MM.1S (cell line): ENCODE results near the gene CHSY1.

Experiments
- DNase-seq: peaks from one replicate; pipeline ENCODE4 v3.0.0-alpha.2; 2015
- H2AFZ ChIP-seq: fragments of 300-600 bp; sonication (generic); 2 replicates; pipeline ENCODE4 v1.6.0; 2016; ENCODE audit warnings: antibody characterized with exemption, low read length
- H3F3A ChIP-seq: fragments of 300-600 bp; sonication (generic); 2 replicates; pipeline ENCODE4 v1.6.1; 2016; ENCODE audit warnings: mild to moderate bottlenecking, antibody characterized with exemption, low read length, moderate library complexity, mixed read lengths; ENCODE audit not compliant: insufficient read depth
- H3K27ac ChIP-seq: fragments of 300-600 bp; sonication (generic); 2 replicates; pipeline ENCODE4 v1.5.1; 2016; ENCODE audit warnings: mild to moderate bottlenecking, low read length
- H3K27me3 ChIP-seq: fragments of 300-600 bp; sonication (generic); replicated peaks from 2 replicates; pipeline ENCODE4 v1.6.0; 2016; ENCODE audit warnings: low read length; ENCODE audit not compliant: insufficient read depth
- H3K36me3 ChIP-seq: fragments of 300-600 bp; sonication (generic); replicated peaks from 2 replicates; pipeline ENCODE4 v1.6.1; 2016; ENCODE audit warnings: mild to moderate bottlenecking, low read length, mixed read lengths; ENCODE audit not compliant: insufficient read depth
- H3K4me1 ChIP-seq: fragments of 300-600 bp; sonication (generic); 2 replicates; pipeline ENCODE4 v1.6.1; 2016; ENCODE audit warnings: low read length, mixed read lengths
- H3K4me2 ChIP-seq: fragments of 300-600 bp; sonication (generic); 2 replicates; pipeline ENCODE4 v1.6.0; 2016; ENCODE audit warnings: low read depth, low read length
- H3K4me3 ChIP-seq: fragments of 300-600 bp; sonication (generic); 2 replicates; pipeline ENCODE4 v1.5.1; 2016; ENCODE audit warnings: low read length, mixed read lengths
- H3K79me2 ChIP-seq: fragments of 300-600 bp; sonication (generic); 2 replicates; pipeline ENCODE4 v1.6.1; 2016; ENCODE audit warnings: mixed run types, low read length, mixed read lengths
- H3K9ac ChIP-seq: fragments of 300-600 bp; sonication (generic); 2 replicates; pipeline ENCODE4 v1.6.1; 2016; ENCODE audit warnings: low read length, mixed read lengths
- H3K9me2 ChIP-seq: fragments of 300-600 bp; sonication (generic); replicated peaks from 2 replicates; pipeline ENCODE4 v1.6.1; 2016; ENCODE audit warnings: mild to moderate bottlenecking, low read length, mixed read lengths; ENCODE audit not compliant: insufficient read depth
- H3K9me3 ChIP-seq: fragments of 300-600 bp; sonication (generic); replicated peaks from 2 replicates; pipeline ENCODE4 v1.6.1; 2016; ENCODE audit warnings: mild to moderate bottlenecking, low read length, mixed read lengths; ENCODE audit not compliant: insufficient read depth
- H4K20me1 ChIP-seq: fragments of 300-600 bp; sonication (generic); 2 replicates; pipeline ENCODE4 v1.6.1; 2016; ENCODE audit warnings: mild to moderate bottlenecking, low read length, moderate library complexity, mixed read lengths; ENCODE audit not compliant: insufficient read depth
- EZH2 ChIP-seq: fragments of 300-600 bp; sonication (generic); optimal IDR thresholded peaks from 2 replicates; pipeline ENCODE3; 2017; ENCODE audit warnings: low read depth, mild to moderate bottlenecking, antibody characterized with exemption, low read length, mixed read lengths
- EZH2phosphoT487 ChIP-seq: fragments of 300-600 bp; sonication (generic); IDR thresholded peaks from 2 replicates; pipeline ENCODE4 v1.6.1; 2018; ENCODE audit warnings: antibody characterized with exemption, low read length
- TF ChIP-seq, protein P1 (sequence below): fragments of 300-600 bp; sonication (generic); IDR thresholded peaks from 2 replicates; pipeline ENCODE4 v1.5.1; 2016; ENCODE audit warnings: antibody characterized with exemption, low read length, mixed read lengths

CHSY1 gene

DNA sequence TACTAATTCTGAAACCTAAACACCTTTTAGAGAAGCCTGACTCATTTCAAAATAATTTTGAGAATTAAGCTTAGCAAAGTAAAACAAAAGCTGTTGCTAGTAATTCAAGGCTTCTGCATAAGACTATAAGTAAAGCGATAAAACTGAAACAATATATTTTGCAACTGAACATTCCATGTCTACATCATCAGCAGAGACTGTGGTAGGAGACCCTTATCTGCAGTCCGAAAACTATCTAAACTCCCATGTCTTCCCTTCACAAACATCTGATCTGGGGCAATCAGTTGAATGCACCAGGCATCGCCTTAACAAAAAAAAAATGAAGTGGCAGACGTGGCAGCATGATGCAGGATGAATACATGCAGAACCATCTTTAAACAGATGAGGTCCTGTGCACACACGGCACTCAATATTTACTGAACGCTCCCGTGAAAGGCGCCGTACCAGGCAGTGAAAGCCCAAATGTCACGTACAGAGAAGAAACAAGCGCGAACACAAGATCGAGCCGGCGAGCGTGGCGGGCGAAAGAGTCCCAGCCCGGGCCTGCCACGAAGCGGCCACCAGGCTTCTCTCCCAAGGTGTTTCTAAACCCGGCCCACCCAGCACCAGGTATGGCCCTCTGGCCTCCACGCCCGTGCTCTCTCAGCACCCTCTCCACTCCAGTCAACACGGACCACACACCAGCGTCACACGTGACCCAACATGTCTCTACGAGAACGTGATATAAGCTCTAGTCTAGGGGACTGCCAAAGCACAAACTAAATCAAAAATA, 63.0 kb downstream of the CHSY1 start:
- no peak overlapping the region for H2AFZ ChIP-seq
- H3K27me3 ChIP-seq = no peaks in the 10 kb centered on the region
- no peak overlapping the region for H3K4me3 ChIP-seq
- no peak for DNase-seq
- no peak overlapping the region for H3K4me2 ChIP-seq
- no peak for TF ChIP-seq EZH2
- TF ChIP-seq EZH2phosphoT487 = no peak
- TF ChIP-seq, protein P1, sequence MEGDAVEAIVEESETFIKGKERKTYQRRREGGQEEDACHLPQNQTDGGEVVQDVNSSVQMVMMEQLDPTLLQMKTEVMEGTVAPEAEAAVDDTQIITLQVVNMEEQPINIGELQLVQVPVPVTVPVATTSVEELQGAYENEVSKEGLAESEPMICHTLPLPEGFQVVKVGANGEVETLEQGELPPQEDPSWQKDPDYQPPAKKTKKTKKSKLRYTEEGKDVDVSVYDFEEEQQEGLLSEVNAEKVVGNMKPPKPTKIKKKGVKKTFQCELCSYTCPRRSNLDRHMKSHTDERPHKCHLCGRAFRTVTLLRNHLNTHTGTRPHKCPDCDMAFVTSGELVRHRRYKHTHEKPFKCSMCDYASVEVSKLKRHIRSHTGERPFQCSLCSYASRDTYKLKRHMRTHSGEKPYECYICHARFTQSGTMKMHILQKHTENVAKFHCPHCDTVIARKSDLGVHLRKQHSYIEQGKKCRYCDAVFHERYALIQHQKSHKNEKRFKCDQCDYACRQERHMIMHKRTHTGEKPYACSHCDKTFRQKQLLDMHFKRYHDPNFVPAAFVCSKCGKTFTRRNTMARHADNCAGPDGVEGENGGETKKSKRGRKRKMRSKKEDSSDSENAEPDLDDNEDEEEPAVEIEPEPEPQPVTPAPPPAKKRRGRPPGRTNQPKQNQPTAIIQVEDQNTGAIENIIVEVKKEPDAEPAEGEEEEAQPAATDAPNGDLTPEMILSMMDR = no peak
- H3K36me3 ChIP-seq = no peaks in the 10 kb centered on the region
- H3K27ac ChIP-seq = no peak overlapping the region
- H3K4me1 ChIP-seq = no peaks in the 10 kb centered on the region
- no peaks in the 10 kb centered on the region for H3K9me2 ChIP-seq
- peaks cover 99% of the 10 kb centered on the region for H3K79me2 ChIP-seq
- H4K20me1 ChIP-seq = 0 out of 2 replicates have a peak, but pooled peaks cover 4% of the 10 kb centered on the region
- H3K9ac ChIP-seq = no peak overlapping the region
- H3K9me3 ChIP-seq = no peaks in the 10 kb centered on the region
- H3F3A ChIP-seq = peaks cover 5% of the 10 kb centered on the region; the same call in 1 of the 2 replicates

DNA sequence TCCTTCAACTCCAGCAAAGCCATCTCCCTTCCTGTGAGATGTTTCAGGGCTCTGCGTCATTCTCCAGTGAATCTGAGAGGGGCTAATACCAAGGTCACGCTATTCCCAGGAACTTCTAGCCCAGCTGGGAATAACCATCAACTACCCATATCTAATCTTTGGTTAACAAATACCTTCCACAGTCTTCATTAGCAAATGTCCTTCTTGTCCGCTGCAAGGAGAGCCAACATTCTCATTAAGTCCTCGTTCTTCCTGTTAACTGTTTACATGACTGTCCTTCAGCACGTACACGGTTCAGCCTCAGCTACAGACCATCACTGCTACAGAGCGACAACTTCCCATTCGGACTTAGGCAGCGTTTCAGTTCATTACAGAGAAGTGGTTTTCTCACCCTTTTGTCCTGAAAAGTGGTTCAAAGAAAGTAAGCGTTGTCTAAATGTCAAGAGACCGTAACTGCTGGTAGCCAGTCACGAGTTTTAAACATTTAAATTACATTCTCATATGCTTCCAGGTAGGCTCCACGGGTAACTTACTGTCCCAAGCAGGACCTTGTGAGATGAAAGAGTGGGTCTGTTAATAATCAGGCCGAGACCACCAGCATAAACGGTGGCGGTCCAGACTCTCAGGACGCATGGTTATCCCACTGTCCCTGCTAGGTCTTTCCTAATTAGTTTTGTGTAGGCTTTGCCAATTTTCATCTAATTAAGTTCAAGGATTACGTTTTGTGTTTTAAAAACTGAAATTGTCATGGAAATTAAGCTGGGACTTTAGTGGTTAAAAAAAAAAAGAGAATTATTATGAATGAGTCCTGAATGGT, 63.8 kb downstream of the CHSY1 start:
- Histone ChIP-seq H3K36me3 (no peaks in the 10 kb centered on the region), H3K9me2 (no peaks in the 10 kb centered on the region), H3K4me2 (no peak overlapping the region), H4K20me1 (0 out of 2 replicates have a peak, but pooled peaks cover 4% of the 10 kb centered on the region), H3K27ac (no peak overlapping the region), H3K27me3 (no peaks in the 10 kb centered on the region), H3F3A (peaks cover 5% of the 10 kb centered on the region; the same call in 1 of the 2 replicates), H3K4me3 (no peak overlapping the region), H3K9ac (no peak overlapping the region), H2AFZ (no peak overlapping the region), H3K9me3 (no peaks in the 10 kb centered on the region), H3K4me1 (peaks cover 4% of the 10 kb centered on the region; the same call in 1 of the 2 replicates), H3K79me2 (peaks cover 99% of the 10 kb centered on the region)
- no peak for DNase-seq
- no peak for TF ChIP-seq EZH2phosphoT487
- no peak for TF ChIP-seq EZH2
- TF ChIP-seq, protein P1 = no peak

DNA sequence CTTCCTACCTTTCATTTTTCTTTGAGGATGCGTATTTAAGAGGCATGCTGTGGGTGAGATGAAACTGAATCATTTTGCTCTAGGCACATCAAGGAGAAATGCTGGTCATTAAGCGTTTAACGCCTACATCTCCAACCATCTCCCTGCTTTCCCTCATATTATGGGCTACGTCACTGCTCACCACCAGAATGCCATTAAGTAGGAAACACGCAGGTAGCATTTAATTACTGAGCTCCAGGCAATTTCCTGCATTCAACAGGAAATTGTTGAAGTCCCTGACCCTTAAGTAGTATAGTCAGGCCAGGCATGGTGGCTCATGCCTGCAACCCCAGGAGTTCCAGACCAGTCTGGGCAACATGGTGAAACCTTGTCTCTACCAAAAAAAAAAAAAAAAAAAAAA, 66.1 kb downstream of the CHSY1 start:
- Histone ChIP-seq H2AFZ (no peak overlapping the region), H3K79me2 (peaks cover 99% of the 10 kb centered on the region), H4K20me1 (0 out of 2 replicates have a peak, but pooled peaks cover 4% of the 10 kb centered on the region), H3K4me1 (peaks cover 4% of the 10 kb centered on the region; the same call in 1 of the 2 replicates), H3K9me2 (no peaks in the 10 kb centered on the region), H3K4me2 (no peak overlapping the region), H3K9ac (no peak overlapping the region), H3K4me3 (no peak overlapping the region), H3K27me3 (no peaks in the 10 kb centered on the region), H3K27ac (no peak overlapping the region), H3K36me3 (no peaks in the 10 kb centered on the region; the same call in 1 of the 2 replicates), H3F3A (0 out of 2 replicates have a peak, but pooled peaks cover 3% of the 10 kb centered on the region), H3K9me3 (no peaks in the 10 kb centered on the region)
- TF ChIP-seq EZH2 (no peak), EZH2phosphoT487 (no peak)
- TF ChIP-seq, protein P1 = no peak
- no peak for DNase-seq
